ENCODE results near the gene CLEC2A.
"Not testable (repeated sequence)": the region's sequence is repeated elsewhere in the genome, so short reads cannot be mapped to it uniquely, and the experiment has no call there.

Gene CLEC2A

GRCh38 chr12:9960590-9960989 is 28.4 kb upstream of the CLEC2A start:
- no CpG with 5 or more reads among the region's 5 CpGs for WGBS (ENCODE audit: insufficient coverage, insufficient read length)
- Histone ChIP-seq H3K27ac (ENCODE audit: low read length) (no peak overlapping the region), H3K27me3 (ENCODE audit: control insufficient read depth, insufficient read depth, low read length) (no peaks in the 10 kb centered on the region), H3K9me3 (ENCODE audit: control insufficient read depth, insufficient read depth, low read length) (no peaks in the 10 kb centered on the region), H3K36me3 (ENCODE audit: control insufficient read depth, insufficient read depth, low read length) (no peaks in the 10 kb centered on the region), H3K4me1 (ENCODE audit: control insufficient read depth, insufficient read depth, low read length) (no peaks in the 10 kb centered on the region; the same call in 1 of the 2 replicates), H3K4me3 (ENCODE audit: low read length) (no peak overlapping the region)
- DNase-seq (ENCODE audit: low read depth, low spot score) = no peak

GRCh38 chr12:9957834-9958233 is 25.7 kb upstream of the CLEC2A start:
- no peaks in the 10 kb centered on the region for H3K27me3 ChIP-seq (ENCODE audit: control insufficient read depth, insufficient read depth, low read length)
- no peak overlapping the region for H3K4me3 ChIP-seq (ENCODE audit: low read length)
- no peak for DNase-seq (ENCODE audit: low read depth, low spot score)
- no peaks in the 10 kb centered on the region for H3K36me3 ChIP-seq (ENCODE audit: control insufficient read depth, insufficient read depth, low read length)
- H3K4me1 ChIP-seq (ENCODE audit: control insufficient read depth, insufficient read depth, low read length) = no peaks in the 10 kb centered on the region; the same call in 1 of the 2 replicates
- H3K9me3 ChIP-seq (ENCODE audit: control insufficient read depth, insufficient read depth, low read length) = no peaks in the 10 kb centered on the region
- no peak overlapping the region for H3K27ac ChIP-seq (ENCODE audit: low read length)

- H3K36me3 ChIP-seq (ENCODE audit: control insufficient read depth, insufficient read depth, low read length); H3K27me3 ChIP-seq (ENCODE audit: control insufficient read depth, insufficient read depth, low read length); H3K9me3 ChIP-seq (ENCODE audit: control insufficient read depth, insufficient read depth, low read length); H3K4me3 ChIP-seq (ENCODE audit: low read length); DNase-seq (ENCODE audit: low read depth, low spot score); H3K27ac ChIP-seq (ENCODE audit: low read length); H3K4me1 ChIP-seq (ENCODE audit: control insufficient read depth, insufficient read depth, low read length): not testable (repeated sequence)
- WGBS (ENCODE audit: insufficient coverage, insufficient read length) = no CpG with 5 or more reads among the region's 55 CpGs
Observed at GRCh38 chr12:9952954-9953729, 21.0 kb upstream of the CLEC2A start.

GRCh38 chr12:9951026-9951675 is 19.0 kb upstream of the CLEC2A start:
- Histone ChIP-seq H3K4me3 (ENCODE audit: low read length) (no peak overlapping the region), H3K9me3 (ENCODE audit: control insufficient read depth, insufficient read depth, low read length) (no peaks in the 10 kb centered on the region), H3K27ac (ENCODE audit: low read length) (no peak overlapping the region), H3K4me1 (ENCODE audit: control insufficient read depth, insufficient read depth, low read length) (no peaks in the 10 kb centered on the region), H3K27me3 (ENCODE audit: control insufficient read depth, insufficient read depth, low read length) (no peaks in the 10 kb centered on the region), H3K36me3 (ENCODE audit: control insufficient read depth, insufficient read depth, low read length) (no peaks in the 10 kb centered on the region)
- no CpG with 5 or more reads among the region's 5 CpGs for WGBS (ENCODE audit: insufficient coverage, insufficient read length)
- no peak for DNase-seq (ENCODE audit: low read depth, low spot score)

- Histone ChIP-seq H3K4me1 (ENCODE audit: control insufficient read depth, insufficient read depth, low read length) (no peaks in the 10 kb centered on the region), H3K4me3 (ENCODE audit: low read length) (no peak overlapping the region), H3K9me3 (ENCODE audit: control insufficient read depth, insufficient read depth, low read length) (no peaks in the 10 kb centered on the region), H3K27ac (ENCODE audit: low read length) (no peak overlapping the region), H3K27me3 (ENCODE audit: control insufficient read depth, insufficient read depth, low read length) (no peaks in the 10 kb centered on the region), H3K36me3 (ENCODE audit: control insufficient read depth, insufficient read depth, low read length) (no peaks in the 10 kb centered on the region)
- no peak for DNase-seq (ENCODE audit: low read depth, low spot score)
- WGBS (ENCODE audit: insufficient coverage, insufficient read length) = no CpG with 5 or more reads among the region's 3 CpGs
Observed at GRCh38 chr12:9948606-9949296, 16.6 kb upstream of the CLEC2A start.

- Histone ChIP-seq H3K4me1 (ENCODE audit: control insufficient read depth, insufficient read depth, low read length) (no peaks in the 10 kb centered on the region), H3K9me3 (ENCODE audit: control insufficient read depth, insufficient read depth, low read length) (no peaks in the 10 kb centered on the region), H3K4me3 (ENCODE audit: low read length) (no peak overlapping the region), H3K27me3 (ENCODE audit: control insufficient read depth, insufficient read depth, low read length) (no peaks in the 10 kb centered on the region), H3K27ac (ENCODE audit: low read length) (no peak overlapping the region), H3K36me3 (ENCODE audit: control insufficient read depth, insufficient read depth, low read length) (no peaks in the 10 kb centered on the region)
- no peak for DNase-seq (ENCODE audit: low read depth, low spot score)
- no CpG with 5 or more reads among the region's 3 CpGs for WGBS (ENCODE audit: insufficient coverage, insufficient read length)
Observed at GRCh38 chr12:9947674-9948073, 15.5 kb upstream of the CLEC2A start.

- no peak overlapping the region for H3K27ac ChIP-seq (ENCODE audit: low read length)
- no peaks in the 10 kb centered on the region for H3K9me3 ChIP-seq (ENCODE audit: control insufficient read depth, insufficient read depth, low read length)
- no peaks in the 10 kb centered on the region for H3K4me1 ChIP-seq (ENCODE audit: control insufficient read depth, insufficient read depth, low read length)
- no peaks in the 10 kb centered on the region for H3K27me3 ChIP-seq (ENCODE audit: control insufficient read depth, insufficient read depth, low read length)
- 100% methylated on average over 1 of the region's 2 CpGs for WGBS (ENCODE audit: insufficient coverage, insufficient read length)
- no peaks in the 10 kb centered on the region for H3K36me3 ChIP-seq (ENCODE audit: control insufficient read depth, insufficient read depth, low read length)
- H3K4me3 ChIP-seq (ENCODE audit: low read length) = no peak overlapping the region
- DNase-seq (ENCODE audit: low read depth, low spot score) = no peak
Observed at GRCh38 chr12:9944391-9944790, 12.2 kb upstream of the CLEC2A start.

- Histone ChIP-seq H3K9me3 (ENCODE audit: control insufficient read depth, insufficient read depth, low read length) (no peaks in the 10 kb centered on the region), H3K4me3 (ENCODE audit: low read length) (no peak overlapping the region), H3K27ac (ENCODE audit: low read length) (no peak overlapping the region), H3K27me3 (ENCODE audit: control insufficient read depth, insufficient read depth, low read length) (no peaks in the 10 kb centered on the region), H3K4me1 (ENCODE audit: control insufficient read depth, insufficient read depth, low read length) (no peaks in the 10 kb centered on the region), H3K36me3 (ENCODE audit: control insufficient read depth, insufficient read depth, low read length) (no peaks in the 10 kb centered on the region)
- WGBS (ENCODE audit: insufficient coverage, insufficient read length) = no CpG with 5 or more reads among the region's 19 CpGs
- DNase-seq (ENCODE audit: low read depth, low spot score) = no peak
Observed at GRCh38 chr12:9943240-9943639, 11.1 kb upstream of the CLEC2A start.

- no peak overlapping the region for H3K4me3 ChIP-seq (ENCODE audit: low read length)
- no CpG with 5 or more reads among the region's 1 CpG for WGBS (ENCODE audit: insufficient coverage, insufficient read length)
- H3K36me3 ChIP-seq (ENCODE audit: control insufficient read depth, insufficient read depth, low read length) = no peaks in the 10 kb centered on the region
- no peaks in the 10 kb centered on the region for H3K27me3 ChIP-seq (ENCODE audit: control insufficient read depth, insufficient read depth, low read length)
- no peaks in the 10 kb centered on the region for H3K4me1 ChIP-seq (ENCODE audit: control insufficient read depth, insufficient read depth, low read length)
- DNase-seq (ENCODE audit: low read depth, low spot score) = no peak
- no peaks in the 10 kb centered on the region for H3K9me3 ChIP-seq (ENCODE audit: control insufficient read depth, insufficient read depth, low read length)
- H3K27ac ChIP-seq (ENCODE audit: low read length) = no peak overlapping the region
Observed at GRCh38 chr12:9941838-9942237, 9.7 kb upstream of the CLEC2A start.

- Histone ChIP-seq H3K27ac (ENCODE audit: low read length) (no peak overlapping the region), H3K4me1 (ENCODE audit: control insufficient read depth, insufficient read depth, low read length) (no peaks in the 10 kb centered on the region), H3K4me3 (ENCODE audit: low read length) (no peak overlapping the region), H3K27me3 (ENCODE audit: control insufficient read depth, insufficient read depth, low read length) (no peaks in the 10 kb centered on the region), H3K36me3 (ENCODE audit: control insufficient read depth, insufficient read depth, low read length) (no peaks in the 10 kb centered on the region), H3K9me3 (ENCODE audit: control insufficient read depth, insufficient read depth, low read length) (no peaks in the 10 kb centered on the region)
- WGBS (ENCODE audit: insufficient coverage, insufficient read length) = no CpG with 5 or more reads among the region's 2 CpGs
- DNase-seq (ENCODE audit: low read depth, low spot score) = no peak
Observed at GRCh38 chr12:9940375-9940774, 8.2 kb upstream of the CLEC2A start.
